HG03064 (cell line): ENCODE measurements around the gene MOCS2.

Experiments used
- ATAC-seq: cut with Tn5 transposase; IDR thresholded peaks from one replicate; pipeline ENCODE4 v1.9.1; 2021; ENCODE audit warnings: low read depth; ENCODE audit not compliant: unreplicated experiment

MOCS2 gene

DNA sequence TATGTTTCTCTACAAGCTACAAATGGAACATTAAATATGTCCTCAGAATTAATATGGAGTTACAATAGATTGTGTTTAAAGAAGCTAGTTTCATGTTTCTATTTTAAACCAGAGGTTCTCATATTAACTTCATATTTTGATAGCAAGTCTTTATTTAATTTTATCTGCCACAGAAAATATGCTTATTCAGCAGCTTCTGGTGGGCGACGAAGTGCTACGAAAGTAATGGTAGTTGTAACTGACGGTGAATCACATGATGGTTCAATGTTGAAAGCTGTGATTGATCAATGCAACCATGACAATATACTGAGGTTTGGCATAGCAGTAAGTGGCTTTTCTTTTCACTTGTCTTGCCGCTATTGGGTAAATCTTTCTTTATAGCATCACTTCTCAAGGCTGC is 54.2 kb downstream of the MOCS2 start:
- ATAC-seq: no peak

GRCh38 chr5:53053364-53053763 is 56.2 kb downstream of the MOCS2 start:
- no peak for ATAC-seq

- no peak for ATAC-seq
Observed at GRCh38 chr5:53052499-53052898, 57.1 kb downstream of the MOCS2 start.

DNA sequence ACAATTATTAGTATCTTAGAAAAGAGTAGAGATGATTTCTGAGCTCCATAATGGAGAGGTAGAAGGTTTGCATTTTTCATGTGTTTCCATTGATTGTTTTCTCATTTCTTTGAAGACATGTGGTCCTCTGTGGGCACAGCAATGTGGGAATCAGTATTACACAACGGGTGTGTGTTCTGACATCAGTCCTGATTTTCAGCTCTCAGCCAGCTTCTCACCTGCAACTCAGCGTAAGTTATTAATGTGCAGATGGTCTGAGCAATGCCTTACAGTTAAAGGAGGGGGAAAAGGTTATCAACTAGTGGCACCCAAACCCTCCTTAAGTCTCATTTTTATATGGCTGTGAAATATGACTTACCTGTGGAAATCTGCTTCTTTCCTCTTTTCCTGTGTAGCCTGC is 61.3 kb downstream of the MOCS2 start:
- no peak for ATAC-seq
